Measurements from ENCODE around the gene PIGU. TPM values are rescaled to one million over a fixed set of nuclear protein-coding genes. Genes with fewer than 3 reads are reported as not detected.

Gene PIGU
- total and polyA plus RNA-seq, 2 of the 13 experiments (the other 11 are each of a cell fraction or from before 2014, with no cell fraction given) = 45.5 to 231 TPM

DNA sequence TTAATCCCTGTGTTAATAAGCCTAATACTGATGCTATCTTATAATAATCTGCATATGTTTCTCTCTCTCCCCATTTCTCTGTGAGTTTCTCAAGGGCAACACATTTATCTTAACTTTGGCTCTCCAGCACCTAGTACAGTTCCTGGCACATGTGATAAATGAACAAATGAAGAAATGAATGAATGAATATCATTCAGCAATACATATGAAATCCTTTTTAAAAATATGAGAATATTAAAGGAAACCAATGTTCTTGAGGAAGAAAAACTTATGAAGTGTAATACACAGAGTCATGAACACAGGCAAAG lies 55.9 kb downstream of the PIGU start (continued):
- TF ChIP-seq, protein P1, sequence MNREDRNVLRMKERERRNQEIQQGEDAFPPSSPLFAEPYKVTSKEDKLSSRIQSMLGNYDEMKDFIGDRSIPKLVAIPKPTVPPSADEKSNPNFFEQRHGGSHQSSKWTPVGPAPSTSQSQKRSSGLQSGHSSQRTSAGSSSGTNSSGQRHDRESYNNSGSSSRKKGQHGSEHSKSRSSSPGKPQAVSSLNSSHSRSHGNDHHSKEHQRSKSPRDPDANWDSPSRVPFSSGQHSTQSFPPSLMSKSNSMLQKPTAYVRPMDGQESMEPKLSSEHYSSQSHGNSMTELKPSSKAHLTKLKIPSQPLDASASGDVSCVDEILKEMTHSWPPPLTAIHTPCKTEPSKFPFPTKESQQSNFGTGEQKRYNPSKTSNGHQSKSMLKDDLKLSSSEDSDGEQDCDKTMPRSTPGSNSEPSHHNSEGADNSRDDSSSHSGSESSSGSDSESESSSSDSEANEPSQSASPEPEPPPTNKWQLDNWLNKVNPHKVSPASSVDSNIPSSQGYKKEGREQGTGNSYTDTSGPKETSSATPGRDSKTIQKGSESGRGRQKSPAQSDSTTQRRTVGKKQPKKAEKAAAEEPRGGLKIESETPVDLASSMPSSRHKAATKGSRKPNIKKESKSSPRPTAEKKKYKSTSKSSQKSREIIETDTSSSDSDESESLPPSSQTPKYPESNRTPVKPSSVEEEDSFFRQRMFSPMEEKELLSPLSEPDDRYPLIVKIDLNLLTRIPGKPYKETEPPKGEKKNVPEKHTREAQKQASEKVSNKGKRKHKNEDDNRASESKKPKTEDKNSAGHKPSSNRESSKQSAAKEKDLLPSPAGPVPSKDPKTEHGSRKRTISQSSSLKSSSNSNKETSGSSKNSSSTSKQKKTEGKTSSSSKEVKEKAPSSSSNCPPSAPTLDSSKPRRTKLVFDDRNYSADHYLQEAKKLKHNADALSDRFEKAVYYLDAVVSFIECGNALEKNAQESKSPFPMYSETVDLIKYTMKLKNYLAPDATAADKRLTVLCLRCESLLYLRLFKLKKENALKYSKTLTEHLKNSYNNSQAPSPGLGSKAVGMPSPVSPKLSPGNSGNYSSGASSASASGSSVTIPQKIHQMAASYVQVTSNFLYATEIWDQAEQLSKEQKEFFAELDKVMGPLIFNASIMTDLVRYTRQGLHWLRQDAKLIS (CRISPR knock-in tag; IDR thresholded peaks at IDR 0.05) = no peak
- TF ChIP-seq, protein P2, sequence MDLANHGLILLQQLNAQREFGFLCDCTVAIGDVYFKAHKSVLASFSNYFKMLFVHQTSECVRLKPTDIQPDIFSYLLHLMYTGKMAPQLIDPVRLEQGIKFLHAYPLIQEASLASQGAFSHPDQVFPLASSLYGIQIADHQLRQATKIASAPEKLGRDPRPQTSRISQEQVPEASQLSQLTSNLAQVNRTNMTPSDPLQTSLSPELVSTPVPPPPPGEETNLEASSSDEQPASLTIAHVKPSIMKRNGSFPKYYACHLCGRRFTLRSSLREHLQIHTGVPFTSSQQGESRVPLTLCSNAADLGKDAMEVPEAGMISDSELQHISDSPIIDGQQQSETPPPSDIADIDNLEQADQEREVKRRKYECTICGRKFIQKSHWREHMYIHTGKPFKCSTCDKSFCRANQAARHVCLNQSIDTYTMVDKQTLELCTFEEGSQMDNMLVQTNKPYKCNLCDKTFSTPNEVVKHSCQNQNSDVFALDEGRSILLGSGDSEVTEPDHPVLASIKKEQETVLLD (CRISPR knock-in tag; IDR thresholded peaks at IDR 0.05; ENCODE audit: low read depth) = 0 out of 2 replicates have a peak, but pooled peaks have one; percentile 63
- TF ChIP-seq ZNF24 (IDR thresholded peaks at IDR 0.05) = peak; percentile 84
- TF ChIP-seq, protein P3, sequence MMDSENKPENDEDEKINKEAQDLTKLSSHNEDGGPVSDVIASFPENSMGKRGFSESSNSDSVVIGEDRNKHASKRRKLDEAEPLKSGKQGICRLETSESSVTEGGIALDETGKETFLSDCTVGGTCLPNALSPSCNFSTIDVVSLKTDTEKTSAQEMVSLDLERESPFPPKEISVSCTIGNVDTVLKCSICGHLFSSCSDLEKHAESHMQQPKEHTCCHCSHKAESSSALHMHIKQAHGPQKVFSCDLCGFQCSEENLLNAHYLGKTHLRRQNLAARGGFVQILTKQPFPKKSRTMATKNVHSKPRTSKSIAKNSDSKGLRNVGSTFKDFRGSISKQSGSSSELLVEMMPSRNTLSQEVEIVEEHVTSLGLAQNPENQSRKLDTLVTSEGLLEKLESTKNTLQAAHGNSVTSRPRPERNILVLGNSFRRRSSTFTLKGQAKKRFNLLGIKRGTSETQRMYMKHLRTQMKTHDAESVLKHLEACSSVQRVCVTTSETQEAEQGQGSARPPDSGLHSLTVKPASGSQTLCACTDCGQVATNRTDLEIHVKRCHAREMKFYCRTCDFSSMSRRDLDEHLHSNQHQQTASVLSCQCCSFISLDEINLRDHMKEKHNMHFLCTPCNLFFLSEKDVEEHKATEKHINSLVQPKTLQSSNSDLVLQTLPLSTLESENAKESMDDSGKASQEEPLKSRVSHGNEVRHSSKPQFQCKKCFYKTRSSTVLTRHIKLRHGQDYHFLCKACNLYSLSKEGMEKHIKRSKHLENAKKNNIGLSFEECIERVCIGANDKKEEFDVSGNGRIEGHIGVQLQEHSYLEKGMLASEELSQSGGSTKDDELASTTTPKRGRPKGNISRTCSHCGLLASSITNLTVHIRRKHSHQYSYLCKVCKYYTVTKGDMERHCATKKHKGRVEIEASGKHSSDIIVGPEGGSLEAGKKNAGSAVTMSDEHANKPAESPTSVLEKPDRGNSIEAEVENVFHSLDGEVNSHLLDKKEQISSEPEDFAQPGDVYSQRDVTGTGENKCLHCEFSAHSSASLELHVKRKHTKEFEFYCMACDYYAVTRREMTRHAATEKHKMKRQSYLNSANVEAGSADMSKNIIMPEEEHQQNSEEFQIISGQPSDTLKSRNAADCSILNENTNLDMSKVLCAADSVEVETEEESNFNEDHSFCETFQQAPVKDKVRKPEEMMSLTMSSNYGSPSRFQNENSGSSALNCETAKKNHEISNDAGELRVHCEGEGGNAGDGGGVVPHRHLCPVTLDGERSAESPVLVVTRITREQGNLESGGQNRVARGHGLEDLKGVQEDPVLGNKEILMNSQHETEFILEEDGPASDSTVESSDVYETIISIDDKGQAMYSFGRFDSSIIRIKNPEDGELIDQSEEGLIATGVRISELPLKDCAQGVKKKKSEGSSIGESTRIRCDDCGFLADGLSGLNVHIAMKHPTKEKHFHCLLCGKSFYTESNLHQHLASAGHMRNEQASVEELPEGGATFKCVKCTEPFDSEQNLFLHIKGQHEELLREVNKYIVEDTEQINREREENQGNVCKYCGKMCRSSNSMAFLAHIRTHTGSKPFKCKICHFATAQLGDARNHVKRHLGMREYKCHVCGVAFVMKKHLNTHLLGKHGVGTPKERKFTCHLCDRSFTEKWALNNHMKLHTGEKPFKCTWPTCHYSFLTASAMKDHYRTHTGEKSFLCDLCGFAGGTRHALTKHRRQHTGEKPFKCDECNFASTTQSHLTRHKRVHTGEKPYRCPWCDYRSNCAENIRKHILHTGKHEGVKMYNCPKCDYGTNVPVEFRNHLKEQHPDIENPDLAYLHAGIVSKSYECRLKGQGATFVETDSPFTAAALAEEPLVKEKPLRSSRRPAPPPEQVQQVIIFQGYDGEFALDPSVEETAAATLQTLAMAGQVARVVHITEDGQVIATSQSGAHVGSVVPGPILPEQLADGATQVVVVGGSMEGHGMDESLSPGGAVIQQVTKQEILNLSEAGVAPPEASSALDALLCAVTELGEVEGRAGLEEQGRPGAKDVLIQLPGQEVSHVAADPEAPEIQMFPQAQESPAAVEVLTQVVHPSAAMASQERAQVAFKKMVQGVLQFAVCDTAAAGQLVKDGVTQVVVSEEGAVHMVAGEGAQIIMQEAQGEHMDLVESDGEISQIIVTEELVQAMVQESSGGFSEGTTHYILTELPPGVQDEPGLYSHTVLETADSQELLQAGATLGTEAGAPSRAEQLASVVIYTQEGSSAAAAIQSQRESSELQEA (CRISPR knock-in tag; IDR thresholded peaks at IDR 0.05; ENCODE audit: not compliant biosample characterization) = no peak
